ENCODE data around the gene MAPK8IP1. TPM values are rescaled to one million over a fixed set of nuclear protein-coding genes. Genes with fewer than 3 reads are reported as not detected.

MAPK8IP1 gene
- total RNA-seq, 1 donor from 2014 or later: 38.7 TPM

- DNase-seq (ENCODE audit: low read depth, low spot score): no peak
- Mint-ChIP-seq H3K27me3 (ENCODE audit: low read depth) (no peaks in the 10 kb centered on the region), H3K4me1 (no peaks in the 10 kb centered on the region), H3K4me3 (no peak overlapping the region), H3K9me3 (no peaks in the 10 kb centered on the region), H3K27ac (ENCODE audit: unreplicated experiment) (no peak overlapping the region), H3K36me3 (ENCODE audit: low read depth) (no peaks in the 10 kb centered on the region)
- TF ChIP-seq CTCF (conservative IDR thresholded peaks at IDR 0.05): no peak
These were observed 24.5 kb upstream of the MAPK8IP1 start for GRCh38 chr11:45860764-45861510.

GRCh38 chr11:45864041-45864440, 21.4 kb upstream of the MAPK8IP1 start:
- Mint-ChIP-seq H3K4me3 (no peak overlapping the region), H3K9me3 (no peaks in the 10 kb centered on the region), H3K36me3 (ENCODE audit: low read depth) (no peaks in the 10 kb centered on the region), H3K27ac (ENCODE audit: unreplicated experiment) (no peak overlapping the region), H3K27me3 (ENCODE audit: low read depth) (no peaks in the 10 kb centered on the region), H3K4me1 (no peaks in the 10 kb centered on the region)
- DNase-seq (ENCODE audit: low read depth, low spot score): no peak
- TF ChIP-seq CTCF (conservative IDR thresholded peaks at IDR 0.05): no peak

- TF ChIP-seq CTCF (conservative IDR thresholded peaks at IDR 0.05): no peak
- no peak overlapping the region for H3K4me3 Mint-ChIP-seq
- H3K27ac Mint-ChIP-seq (ENCODE audit: unreplicated experiment): no peak overlapping the region
- no peaks in the 10 kb centered on the region for H3K27me3 Mint-ChIP-seq (ENCODE audit: low read depth)
- peaks cover 5% of the 10 kb centered on the region for H3K4me1 Mint-ChIP-seq
- no peaks in the 10 kb centered on the region for H3K9me3 Mint-ChIP-seq
- H3K36me3 Mint-ChIP-seq (ENCODE audit: low read depth): peaks cover 3% of the 10 kb centered on the region
- DNase-seq (ENCODE audit: low read depth, low spot score): no peak
These were observed 15.9 kb upstream of the MAPK8IP1 start for GRCh38 chr11:45869551-45869950.

GRCh38 chr11:45870706-45871105, 14.7 kb upstream of the MAPK8IP1 start:
- Mint-ChIP-seq H3K4me1 (peaks cover 5% of the 10 kb centered on the region), H3K27me3 (ENCODE audit: low read depth) (no peaks in the 10 kb centered on the region), H3K27ac (ENCODE audit: unreplicated experiment) (no peak overlapping the region), H3K36me3 (ENCODE audit: low read depth) (peaks cover 3% of the 10 kb centered on the region), H3K9me3 (no peaks in the 10 kb centered on the region), H3K4me3 (no peak overlapping the region)
- DNase-seq (ENCODE audit: low read depth, low spot score): no peak
- no peak for TF ChIP-seq CTCF (conservative IDR thresholded peaks at IDR 0.05)

GRCh38 chr11:45871638-45872037, 13.8 kb upstream of the MAPK8IP1 start:
- Mint-ChIP-seq H3K27me3 (ENCODE audit: low read depth) (no peaks in the 10 kb centered on the region), H3K27ac (ENCODE audit: unreplicated experiment) (no peak overlapping the region), H3K4me3 (no peak overlapping the region), H3K36me3 (ENCODE audit: low read depth) (peaks cover 3% of the 10 kb centered on the region), H3K4me1 (peaks cover 10% of the 10 kb centered on the region), H3K9me3 (no peaks in the 10 kb centered on the region)
- no peak for TF ChIP-seq CTCF (conservative IDR thresholded peaks at IDR 0.05)
- DNase-seq (ENCODE audit: low read depth, low spot score): no peak
